ENCODE results near the gene BEST3. TPM values are rescaled to one million over a fixed set of nuclear protein-coding genes. Genes with fewer than 3 reads are reported as not detected.

The BEST3 gene
- total RNA-seq, 1 experiment from 2014 or later, result 1.1 TPM

DNA sequence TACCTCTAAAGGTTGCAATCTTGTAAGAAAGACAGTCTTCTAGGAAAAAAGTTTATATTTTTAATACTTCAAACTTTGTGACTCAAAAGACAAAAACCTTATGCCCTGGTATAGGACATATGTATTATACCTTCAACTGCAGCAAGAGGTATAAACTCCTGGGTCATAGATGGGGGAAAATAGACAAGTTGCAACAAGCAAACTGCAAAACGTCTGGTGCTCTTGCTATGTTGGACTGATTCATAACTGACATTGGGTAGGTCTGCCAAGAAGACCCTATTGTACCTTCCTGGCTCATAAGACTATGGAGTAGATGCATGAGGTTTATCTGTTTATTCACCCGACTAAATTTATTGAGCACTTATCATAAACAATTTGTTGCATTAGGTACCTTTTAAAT lies 40.9 kb downstream of the BEST3 start:
- CTCF ChIA-PET, result no interaction called here
- BruUV-seq (replicated peaks), result no TSS peak
- H3K4me1 Mint-ChIP-seq (ENCODE audit: low read depth, unreplicated experiment), result no peaks in the 10 kb centered on the region
- no peaks in the 10 kb centered on the region for H3K9me3 Mint-ChIP-seq (ENCODE audit: low read depth, unreplicated experiment)
- TF ChIP-seq, protein P1, sequence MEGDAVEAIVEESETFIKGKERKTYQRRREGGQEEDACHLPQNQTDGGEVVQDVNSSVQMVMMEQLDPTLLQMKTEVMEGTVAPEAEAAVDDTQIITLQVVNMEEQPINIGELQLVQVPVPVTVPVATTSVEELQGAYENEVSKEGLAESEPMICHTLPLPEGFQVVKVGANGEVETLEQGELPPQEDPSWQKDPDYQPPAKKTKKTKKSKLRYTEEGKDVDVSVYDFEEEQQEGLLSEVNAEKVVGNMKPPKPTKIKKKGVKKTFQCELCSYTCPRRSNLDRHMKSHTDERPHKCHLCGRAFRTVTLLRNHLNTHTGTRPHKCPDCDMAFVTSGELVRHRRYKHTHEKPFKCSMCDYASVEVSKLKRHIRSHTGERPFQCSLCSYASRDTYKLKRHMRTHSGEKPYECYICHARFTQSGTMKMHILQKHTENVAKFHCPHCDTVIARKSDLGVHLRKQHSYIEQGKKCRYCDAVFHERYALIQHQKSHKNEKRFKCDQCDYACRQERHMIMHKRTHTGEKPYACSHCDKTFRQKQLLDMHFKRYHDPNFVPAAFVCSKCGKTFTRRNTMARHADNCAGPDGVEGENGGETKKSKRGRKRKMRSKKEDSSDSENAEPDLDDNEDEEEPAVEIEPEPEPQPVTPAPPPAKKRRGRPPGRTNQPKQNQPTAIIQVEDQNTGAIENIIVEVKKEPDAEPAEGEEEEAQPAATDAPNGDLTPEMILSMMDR (IDR thresholded peaks at IDR 0.05; ENCODE audit: unreplicated experiment), result no peak
- DNase-seq, result no peak
- no peak overlapping the region for H3K4me3 Mint-ChIP-seq (ENCODE audit: low read depth, unreplicated experiment)
- no peaks in the 10 kb centered on the region for H3K36me3 Mint-ChIP-seq (ENCODE audit: insufficient read depth, unreplicated experiment)
- intact Hi-C loops (cut with micrococcal nuclease; ENCODE audit: unreplicated experiment), result no loop called here
- no peak overlapping the region for H3K27ac Mint-ChIP-seq (ENCODE audit: unreplicated experiment)
- peaks cover 7% of the 10 kb centered on the region for H3K27me3 Mint-ChIP-seq (ENCODE audit: unreplicated experiment)

DNA sequence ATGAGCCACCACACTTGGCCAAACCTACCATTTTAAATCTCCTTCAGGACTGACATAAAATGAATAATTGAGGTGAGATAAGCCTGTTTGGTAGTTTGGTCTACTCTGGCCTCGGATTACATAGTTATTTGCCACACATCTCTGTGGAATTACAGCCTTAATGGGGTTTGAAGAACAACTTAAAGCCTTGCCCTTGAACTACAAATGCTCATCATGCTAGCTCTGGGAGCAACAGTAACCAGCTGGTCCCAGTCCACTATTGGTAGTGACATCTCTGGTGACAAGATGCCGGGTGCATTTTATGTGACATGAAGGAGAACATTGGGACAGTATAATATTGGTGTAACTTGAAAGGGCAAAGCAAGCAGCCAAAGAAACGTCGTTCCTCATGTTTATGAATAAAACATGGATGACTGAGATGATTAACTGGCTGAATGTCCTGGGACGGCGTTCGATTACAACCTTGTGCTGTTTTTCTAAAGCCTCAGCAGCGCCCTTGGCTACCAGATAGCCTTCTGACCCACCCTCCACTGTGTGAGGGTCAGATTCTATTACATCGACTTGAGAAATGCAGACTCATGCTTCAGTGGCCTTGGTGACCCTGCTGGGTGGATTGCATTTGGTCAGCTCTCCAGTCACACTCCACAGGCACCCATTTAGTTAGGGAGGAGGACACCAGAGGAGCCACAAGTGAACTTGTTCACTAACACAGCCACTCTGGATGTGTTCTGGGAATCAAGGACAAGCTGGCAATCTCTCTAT lies 41.5 kb downstream of the BEST3 start:
- Mint-ChIP-seq H3K36me3 (ENCODE audit: insufficient read depth, unreplicated experiment) (no peaks in the 10 kb centered on the region), H3K27me3 (ENCODE audit: unreplicated experiment) (peaks cover 7% of the 10 kb centered on the region), H3K27ac (ENCODE audit: unreplicated experiment) (no peak overlapping the region), H3K4me1 (ENCODE audit: low read depth, unreplicated experiment) (no peaks in the 10 kb centered on the region), H3K4me3 (ENCODE audit: low read depth, unreplicated experiment) (no peak overlapping the region), H3K9me3 (ENCODE audit: low read depth, unreplicated experiment) (no peaks in the 10 kb centered on the region)
- BruUV-seq (replicated peaks), result no TSS peak
- CTCF ChIA-PET, result no interaction called here
- no peak for DNase-seq
- TF ChIP-seq, protein P1 (IDR thresholded peaks at IDR 0.05; ENCODE audit: unreplicated experiment), result no peak
- intact Hi-C loops (cut with micrococcal nuclease; ENCODE audit: unreplicated experiment), result no loop called here

DNA sequence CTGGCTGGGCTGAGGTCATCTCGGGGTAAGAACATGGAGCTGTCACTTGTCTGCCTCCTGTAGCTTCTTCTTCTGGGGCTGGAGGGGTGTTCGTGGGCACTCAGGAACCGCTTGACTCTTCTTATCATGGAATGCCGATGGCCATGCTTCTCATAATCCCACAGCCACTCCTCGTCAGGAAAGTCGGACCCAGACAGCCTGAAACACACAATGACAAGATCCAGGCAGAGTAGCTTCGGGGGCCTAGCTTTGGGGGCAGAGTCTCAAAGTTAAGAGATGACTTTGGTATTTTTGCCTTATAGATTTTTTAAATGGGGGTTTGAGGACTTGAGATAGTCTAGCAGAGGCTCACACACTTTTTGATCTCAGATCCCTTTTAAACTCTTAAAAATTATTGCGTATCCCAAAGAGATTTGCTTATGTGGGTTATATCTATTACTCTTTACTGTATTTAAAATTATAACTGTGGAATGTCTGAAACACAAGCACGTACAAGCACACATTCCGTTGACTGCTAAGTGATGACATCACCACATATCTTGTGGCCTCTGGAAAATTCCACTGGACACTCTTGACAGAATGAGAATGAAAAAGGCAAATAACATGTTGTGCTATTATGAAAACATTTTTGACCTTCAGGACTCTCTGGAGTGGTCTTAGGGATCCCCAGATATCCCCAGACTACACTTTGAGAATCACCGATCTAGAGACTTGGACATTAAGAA lies 43.3 kb downstream of the BEST3 start:
- TF ChIP-seq, protein P1 (IDR thresholded peaks at IDR 0.05; ENCODE audit: unreplicated experiment), result no peak
- Mint-ChIP-seq H3K9me3 (ENCODE audit: low read depth, unreplicated experiment) (no peaks in the 10 kb centered on the region), H3K4me3 (ENCODE audit: low read depth, unreplicated experiment) (no peak overlapping the region), H3K4me1 (ENCODE audit: low read depth, unreplicated experiment) (no peaks in the 10 kb centered on the region), H3K27ac (ENCODE audit: unreplicated experiment) (no peak overlapping the region), H3K36me3 (ENCODE audit: insufficient read depth, unreplicated experiment) (no peaks in the 10 kb centered on the region), H3K27me3 (ENCODE audit: unreplicated experiment) (peaks cover 12% of the 10 kb centered on the region)
- CTCF ChIA-PET, result interaction anchor here (0.5 kb wide), 1 partner anchor 45 kb away, joined by 5 read pairs; the partner anchor contains the start of gene LRRC10
- intact Hi-C loops (cut with micrococcal nuclease; ENCODE audit: unreplicated experiment), result no loop called here
- BruUV-seq (replicated peaks), result no TSS peak
- DNase-seq, result no peak

DNA sequence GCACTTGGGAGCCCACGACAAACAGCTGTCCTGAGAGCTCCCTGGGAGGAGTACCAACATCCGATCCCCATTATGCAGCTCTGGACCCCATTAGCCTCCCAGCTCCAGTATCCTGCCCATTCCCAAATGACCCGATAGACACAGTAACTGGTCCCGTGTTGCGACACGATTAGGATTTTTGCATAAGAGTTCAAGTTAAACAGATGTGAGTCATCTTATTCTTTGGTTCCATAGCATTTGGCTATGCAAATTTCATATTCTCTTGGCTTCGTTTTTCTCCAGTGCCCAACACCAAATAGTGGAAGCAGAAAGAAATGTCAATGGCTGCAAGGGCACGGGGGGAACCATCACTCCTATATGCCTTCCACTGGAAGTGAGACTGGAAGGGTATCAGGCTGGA lies 45.4 kb downstream of the BEST3 start:
- BruUV-seq (replicated peaks), result no TSS peak
- no peaks in the 10 kb centered on the region for H3K36me3 Mint-ChIP-seq (ENCODE audit: insufficient read depth, unreplicated experiment)
- no peak overlapping the region for H3K27ac Mint-ChIP-seq (ENCODE audit: unreplicated experiment)
- H3K27me3 Mint-ChIP-seq (ENCODE audit: unreplicated experiment), result peaks cover 15% of the 10 kb centered on the region
- DNase-seq, result no peak
- intact Hi-C loops (cut with micrococcal nuclease; ENCODE audit: unreplicated experiment), result no loop called here
- H3K4me1 Mint-ChIP-seq (ENCODE audit: low read depth, unreplicated experiment), result no peaks in the 10 kb centered on the region
- H3K9me3 Mint-ChIP-seq (ENCODE audit: low read depth, unreplicated experiment), result no peaks in the 10 kb centered on the region
- H3K4me3 Mint-ChIP-seq (ENCODE audit: low read depth, unreplicated experiment), result no peak overlapping the region
- TF ChIP-seq, protein P1 (IDR thresholded peaks at IDR 0.05; ENCODE audit: unreplicated experiment), result no peak
- CTCF ChIA-PET, result no interaction called here

Measured in Calu3 (cell line).